Measurements from ENCODE around the gene DDX3X.
"Not testable (repeated sequence)": the region's sequence is repeated elsewhere in the genome, so short reads cannot be mapped to it uniquely, and the experiment has no call there.

Gene DDX3X

DNA sequence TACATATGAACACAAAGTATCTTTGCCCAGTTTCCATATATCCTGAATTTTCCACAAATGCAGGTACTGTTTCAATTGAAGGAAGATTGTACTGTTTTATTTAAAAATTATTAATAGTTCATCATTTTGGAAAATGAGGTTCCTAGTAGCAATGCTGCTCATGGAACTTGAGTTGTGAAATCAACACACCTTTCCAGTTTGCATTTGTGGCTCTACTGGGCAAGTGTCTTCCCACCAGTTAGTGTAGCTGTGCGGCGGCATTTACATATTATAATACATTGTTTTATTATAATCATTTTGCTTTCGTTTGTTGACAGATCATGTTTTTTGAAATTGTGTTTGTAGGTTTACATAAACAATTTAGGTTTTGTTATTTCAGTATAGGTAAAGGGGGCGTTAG, 2.0 kb upstream of the DDX3X start:
- no peak for DNase-seq

DNA sequence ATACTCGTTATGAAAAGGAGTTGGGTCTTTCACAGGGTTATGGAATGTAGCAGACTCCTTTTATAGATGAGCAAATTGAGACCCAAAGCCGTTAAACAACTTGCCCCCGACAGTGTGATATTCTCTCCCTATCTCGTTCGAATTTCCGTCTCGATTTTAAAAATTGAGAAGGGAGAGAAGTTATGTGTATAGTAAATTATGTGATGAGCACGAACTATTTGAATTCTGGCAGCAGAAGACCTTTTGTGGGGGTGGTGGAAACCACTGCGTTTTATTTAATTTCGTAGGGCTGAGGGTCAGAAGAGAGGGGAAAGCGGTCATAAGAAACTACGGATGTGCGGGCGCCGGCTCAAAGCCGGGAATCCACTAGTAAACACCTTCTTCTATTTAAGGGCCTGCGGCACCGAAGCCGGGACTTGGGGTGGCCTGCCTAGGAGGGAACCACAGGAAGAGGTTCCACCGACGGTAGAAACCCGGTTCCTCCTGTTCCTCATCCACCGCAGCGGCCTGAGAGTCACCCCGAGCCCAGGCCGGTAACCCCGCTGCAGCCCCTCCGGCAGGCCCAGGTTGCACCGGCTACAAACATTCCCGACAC, 1.5 kb upstream of the DDX3X start:
- DNase-seq = no peak

DNA sequence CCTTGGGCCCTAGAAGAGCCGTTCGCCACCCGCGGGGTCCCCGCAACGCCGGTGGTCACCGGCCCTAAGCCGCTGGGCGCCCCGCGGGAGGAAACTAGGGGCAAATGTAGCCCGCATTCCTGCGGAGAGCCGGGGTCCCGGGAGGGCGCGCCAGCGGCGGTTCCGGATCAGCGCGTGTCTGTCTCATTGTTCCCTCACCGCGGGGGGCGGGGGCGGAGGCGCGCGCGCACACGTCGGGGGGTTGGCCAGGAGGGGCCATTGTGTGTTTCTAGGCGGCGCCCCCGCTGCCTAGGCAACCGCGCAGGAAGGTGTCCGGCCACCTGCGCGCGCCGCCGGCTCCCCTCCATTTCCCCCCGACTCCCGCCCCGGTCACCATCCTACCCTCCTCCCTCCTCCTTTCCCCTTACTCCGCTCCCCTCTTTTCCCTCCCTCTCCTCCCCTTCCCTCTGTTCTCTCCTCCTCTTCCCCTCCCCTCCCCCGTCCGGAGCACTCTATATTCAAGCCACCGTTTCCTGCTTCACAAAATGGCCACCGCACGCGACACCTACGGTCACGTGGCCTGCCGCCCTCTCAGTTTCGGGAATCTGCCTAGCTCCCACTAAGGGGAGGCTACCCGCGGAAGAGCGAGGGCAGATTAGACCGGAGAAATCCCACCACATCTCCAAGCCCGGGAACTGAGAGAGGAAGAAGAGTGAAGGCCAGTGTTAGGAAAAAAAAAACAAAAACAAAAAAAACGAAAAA, 789 bp upstream of the DDX3X start:
- peak; percentile 92 for DNase-seq

DNA sequence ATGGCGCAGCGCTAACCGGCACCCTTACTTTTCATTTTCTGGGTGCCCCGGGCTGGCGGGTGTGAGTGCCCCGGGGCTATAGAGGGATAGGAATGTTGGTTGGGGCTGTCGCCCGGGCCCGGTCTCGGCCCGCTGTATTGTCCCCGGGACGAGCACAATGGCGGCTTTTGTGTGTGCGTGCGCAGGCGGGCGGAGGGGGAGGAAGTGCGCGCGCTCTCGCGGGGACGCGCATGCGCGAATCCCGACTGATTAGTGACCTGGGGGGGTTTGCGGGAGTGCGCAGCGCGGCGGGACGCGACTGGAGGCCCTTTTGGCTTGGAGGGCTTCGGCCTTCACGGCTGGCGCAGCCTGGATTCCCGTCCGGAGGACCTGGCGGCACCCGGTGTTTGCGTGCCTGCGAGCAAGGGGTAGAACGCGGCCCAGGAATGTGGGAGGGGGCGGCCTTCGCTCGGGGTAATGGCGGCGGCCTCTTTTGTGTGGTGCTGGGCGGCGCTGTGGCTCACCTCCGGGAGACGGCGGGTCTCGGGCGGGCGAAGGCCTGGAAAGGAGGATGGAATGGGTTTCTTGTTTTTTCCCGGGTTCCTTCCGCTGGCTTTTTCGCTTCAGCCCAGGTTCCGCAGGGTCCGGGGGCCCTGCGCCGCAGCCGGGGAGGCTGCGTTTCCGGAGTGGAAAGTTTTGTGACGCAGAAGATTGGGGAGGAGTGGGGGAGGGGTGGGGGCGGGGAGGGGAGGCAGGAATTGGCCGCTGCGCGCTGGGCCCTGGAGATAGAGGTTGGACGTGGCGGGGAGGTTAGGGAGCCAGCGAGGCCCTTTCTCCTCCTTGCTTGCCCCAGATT, 618 bp downstream of the DDX3X start:
- DNase-seq = peak; percentile 45

DNA sequence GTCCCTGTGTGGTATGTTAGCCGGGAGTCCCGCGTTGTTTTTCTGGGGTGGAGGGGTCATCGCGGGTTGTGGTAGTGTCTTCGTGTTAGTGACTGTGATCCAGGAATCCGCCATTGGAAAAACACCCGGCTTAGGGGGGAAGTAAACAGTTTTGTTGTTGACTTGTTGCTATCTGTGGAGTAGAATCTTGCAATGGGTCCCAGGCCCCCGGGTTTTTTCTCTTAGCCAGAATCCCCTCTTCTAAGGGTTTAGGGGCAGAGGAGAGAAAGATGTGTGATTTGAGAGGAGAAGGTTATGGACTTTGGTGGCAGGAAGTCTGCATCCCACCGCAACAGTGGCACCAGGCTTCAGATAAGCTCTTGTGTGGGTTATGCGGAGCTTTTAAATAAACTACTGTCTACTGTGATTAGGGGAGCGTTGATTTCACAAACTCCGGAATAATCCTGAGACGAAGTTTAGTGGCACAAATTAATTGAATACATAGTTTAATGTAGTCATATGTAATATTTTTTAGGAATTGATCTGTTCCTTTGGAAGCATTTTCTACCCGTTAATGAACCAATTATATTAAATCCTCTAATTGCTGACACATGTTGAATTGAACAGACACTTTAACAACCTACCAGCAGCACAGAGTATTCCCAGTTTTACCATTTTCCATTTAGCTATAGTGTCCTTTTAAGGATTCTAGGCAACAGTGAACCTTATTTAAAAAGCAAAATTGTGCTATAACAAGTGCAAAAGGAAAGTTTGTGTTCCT, 1.4 kb downstream of the DDX3X start:
- no peak for DNase-seq

DNA sequence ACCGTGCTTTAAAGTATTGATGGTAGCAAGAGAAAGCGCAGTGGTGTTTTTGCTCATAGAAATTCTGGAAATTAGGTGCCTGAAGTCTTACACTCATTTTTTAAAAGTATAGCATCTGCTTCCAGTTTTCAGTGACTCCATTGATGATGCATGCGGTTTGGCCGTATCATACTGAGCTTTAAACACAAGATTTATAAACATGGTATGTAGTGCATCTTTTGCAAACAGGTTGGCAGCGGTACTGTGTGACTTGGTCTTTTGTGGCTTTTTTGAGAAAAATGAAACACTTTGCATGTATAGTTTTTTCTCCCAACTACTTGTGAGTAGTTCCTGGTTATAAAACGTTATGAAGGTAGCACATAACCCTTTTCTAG, 2.0 kb downstream of the DDX3X start:
- DNase-seq = no peak

DNA sequence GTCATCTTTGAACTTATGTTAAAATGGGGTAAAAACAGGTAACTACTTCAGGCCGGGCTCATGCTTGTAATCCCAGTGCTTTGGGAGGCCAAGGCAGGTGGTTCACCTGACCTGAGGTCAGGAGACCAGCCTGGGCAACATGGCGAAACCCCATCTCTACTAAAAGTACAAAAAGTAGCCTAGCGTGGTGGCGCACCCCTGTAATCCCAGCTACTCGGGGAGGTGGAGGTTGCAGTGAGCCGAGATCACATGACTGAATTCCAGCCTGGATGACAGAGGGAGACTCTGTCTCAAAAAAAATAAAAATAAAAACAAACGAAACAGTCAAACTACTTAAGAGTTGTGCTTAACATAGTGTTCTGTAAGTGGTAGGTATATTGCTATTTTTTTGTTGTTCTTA, 2.5 kb downstream of the DDX3X start:
- no peak for DNase-seq

GRCh38 chrX:41337140-41337539, 3.2 kb downstream of the DDX3X start:
- DNase-seq = no peak

DNA sequence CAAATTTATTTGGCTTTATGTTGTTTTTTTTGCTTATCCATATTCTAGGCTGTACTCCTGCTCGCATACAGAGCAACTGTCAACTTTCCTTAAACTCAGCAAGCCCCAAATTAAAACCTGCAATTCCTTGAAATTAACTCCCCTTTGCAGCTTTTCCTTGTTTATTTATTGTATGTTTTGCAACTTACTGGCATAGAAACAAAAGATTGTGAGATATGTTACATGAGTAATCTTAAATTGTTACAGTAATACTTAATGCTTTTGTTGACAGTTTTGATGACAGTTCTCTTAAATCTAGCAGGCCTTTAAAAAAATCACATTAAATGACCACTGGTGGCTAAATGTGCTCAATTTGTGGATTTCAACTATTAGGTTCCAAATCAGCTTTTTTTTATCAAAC, 4.5 kb downstream of the DDX3X start:
- no peak for DNase-seq

DNA sequence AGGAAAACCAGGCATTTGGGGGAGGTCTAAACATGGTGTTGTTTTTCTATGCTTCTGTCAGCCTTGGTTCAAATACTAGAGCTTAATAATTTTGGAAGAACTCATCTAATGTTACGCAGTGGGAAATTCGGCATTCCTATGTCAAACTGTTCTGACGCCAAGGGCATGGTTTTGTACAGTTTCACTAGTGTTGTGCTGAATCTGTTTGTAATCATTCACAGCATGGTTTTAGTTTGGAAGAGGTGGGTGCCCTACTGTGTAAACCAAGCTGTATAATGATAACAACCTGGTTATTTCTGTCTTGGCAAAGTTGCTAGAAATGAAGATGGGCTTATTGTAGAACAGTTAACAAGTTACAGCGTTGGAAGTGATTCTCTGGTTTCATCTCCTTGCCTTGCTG, 5.2 kb downstream of the DDX3X start:
- no peak for DNase-seq

DNA sequence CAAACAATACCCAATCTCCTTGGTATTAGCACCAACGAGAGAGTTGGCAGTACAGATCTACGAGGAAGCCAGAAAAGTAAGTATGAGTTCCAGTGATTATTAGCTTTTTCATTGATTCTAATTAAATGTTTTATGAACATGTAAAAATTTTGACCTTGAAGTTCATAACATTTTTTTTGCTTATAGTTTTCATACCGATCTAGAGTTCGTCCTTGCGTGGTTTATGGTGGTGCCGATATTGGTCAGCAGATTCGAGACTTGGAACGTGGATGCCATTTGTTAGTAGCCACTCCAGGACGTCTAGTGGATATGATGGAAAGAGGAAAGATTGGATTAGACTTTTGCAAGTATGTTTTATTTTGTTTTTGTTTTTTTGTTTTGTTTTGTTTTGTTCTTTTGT, 10.1 kb downstream of the DDX3X start:
- DNase-seq = no peak

GRCh38 chrX:41347186-41347585, 13.2 kb downstream of the DDX3X start:
- DNase-seq = no peak

DNA sequence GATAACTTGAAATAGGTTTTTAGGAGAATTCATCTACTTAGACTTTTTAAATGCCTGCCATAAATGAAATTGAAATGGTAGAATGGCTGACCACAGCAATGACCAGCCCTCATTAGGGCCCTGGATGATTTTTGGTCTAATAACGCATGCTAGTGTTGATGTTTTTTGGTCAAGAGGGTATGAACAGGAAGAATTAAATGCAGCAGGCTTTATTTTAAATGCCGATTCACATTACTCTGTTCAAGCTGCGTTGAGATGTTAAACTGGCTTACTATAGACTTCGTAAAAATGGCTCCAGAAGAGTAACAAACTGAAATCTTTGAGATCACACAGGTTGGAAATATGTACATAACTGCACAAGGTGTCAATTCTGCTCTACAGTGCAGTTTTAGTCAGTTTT, 14.6 kb downstream of the DDX3X start:
- no peak for DNase-seq

GRCh38 chrX:41350150-41350975, 16.4 kb downstream of the DDX3X start:
- DNase-seq = no peak

DNA sequence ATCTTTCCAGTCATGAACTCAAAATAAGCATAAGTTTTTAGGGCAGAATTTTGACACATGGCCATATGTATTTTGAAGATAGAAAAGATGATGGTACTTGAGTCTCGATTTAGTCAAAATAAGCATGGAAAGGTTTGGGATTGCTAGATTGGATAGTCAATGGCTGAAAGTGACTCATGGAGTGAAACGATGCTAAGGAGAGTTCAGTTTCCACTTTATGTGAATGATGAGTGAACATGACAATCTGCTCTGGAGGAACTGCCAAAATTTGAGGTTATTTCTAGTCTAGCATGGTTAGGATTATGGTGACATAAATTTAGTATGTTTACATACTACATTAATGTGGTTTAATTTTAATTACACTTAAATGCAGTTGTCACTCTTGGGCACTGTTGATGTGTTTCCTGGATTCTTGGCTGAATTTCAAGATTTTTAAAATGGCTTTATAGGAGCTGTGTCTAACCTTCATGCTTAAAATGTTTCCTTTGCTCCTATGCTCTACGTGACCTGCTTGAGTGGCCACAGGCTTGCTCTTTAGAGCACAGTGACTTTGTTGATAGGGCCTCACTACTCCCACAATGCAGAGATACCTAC, 17.1 kb downstream of the DDX3X start:
- no peak for DNase-seq

DNA sequence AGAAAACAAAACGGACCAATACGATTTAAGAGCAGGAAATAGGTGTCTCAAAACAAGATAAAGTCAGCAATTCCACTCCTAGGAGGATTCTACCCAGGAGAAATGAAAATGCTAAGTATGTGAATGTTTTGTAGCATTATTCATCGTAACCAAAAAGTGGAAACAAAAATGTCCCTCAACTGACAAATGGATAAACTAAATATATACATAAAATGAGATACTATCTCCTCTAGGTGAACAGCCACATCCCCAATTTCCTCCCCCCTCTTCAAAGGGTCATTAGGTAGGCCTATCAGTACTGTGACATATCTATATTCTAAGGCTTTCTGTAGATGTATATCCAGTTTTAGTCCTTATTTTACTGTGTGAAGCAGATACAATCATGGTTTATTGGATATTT, 18.0 kb downstream of the DDX3X start:
- no peak for DNase-seq

- no peak for DNase-seq
Measured at GRCh38 chrX:41352329-41352838, 18.4 kb downstream of the DDX3X start.

DNA sequence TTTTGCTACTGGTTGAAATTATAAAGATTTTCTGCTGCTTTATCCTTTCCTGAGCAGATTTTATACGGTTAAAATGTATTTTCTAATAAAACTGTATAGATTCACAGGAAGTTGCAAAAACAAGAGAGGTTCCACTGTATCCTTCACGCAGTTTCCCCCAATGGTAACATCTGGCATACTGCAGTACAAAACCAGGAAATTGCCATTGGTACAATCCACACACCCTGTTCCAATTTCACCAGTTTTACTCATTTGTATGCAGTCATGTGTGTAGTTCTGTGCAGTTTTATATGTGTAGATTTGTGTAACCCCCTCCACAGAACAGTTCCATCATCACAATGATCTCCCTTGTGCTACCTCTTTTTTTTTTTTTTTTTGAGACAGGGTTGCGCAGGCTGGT, 20.0 kb downstream of the DDX3X start:
- DNase-seq = no peak

DNA sequence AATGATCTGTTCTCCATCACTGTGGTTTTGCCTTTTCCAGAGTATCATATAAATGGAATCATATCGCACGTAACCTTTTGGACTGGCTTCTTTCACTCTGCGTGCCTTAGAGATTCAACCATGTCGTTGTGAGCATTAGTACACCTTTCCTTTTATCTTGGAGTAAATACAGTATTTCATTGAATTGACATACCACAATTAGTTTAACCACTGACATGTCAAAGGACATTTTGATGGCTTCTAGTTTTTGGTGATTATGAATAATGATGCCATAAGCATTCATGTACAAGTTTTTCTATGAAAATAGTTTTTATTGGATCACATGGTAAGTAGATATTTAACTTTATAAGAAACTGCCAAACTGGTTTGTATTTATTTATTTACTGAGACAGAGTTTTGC, 35.2 kb downstream of the DDX3X start:
- DNase-seq = no peak

DNA sequence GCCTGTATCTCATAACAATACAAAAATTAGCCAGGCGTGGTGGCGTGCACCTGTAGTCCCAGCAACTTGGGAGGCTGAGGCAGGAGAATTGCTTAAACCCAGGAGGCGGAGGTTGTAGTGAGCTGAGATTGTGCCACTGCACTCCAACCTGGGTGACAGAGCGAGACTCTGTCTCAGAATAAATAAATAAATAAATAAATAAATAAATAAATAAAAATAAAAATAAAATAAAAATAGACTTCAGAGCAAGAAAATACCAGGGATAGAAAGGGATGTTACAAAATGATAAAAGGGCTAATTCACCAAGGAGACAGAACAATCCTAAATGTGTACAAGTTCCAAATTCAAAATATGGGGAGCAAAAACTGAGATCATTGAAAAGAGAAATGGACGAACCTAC, 37.6 kb downstream of the DDX3X start:
- not testable (repeated sequence) for DNase-seq

DNA sequence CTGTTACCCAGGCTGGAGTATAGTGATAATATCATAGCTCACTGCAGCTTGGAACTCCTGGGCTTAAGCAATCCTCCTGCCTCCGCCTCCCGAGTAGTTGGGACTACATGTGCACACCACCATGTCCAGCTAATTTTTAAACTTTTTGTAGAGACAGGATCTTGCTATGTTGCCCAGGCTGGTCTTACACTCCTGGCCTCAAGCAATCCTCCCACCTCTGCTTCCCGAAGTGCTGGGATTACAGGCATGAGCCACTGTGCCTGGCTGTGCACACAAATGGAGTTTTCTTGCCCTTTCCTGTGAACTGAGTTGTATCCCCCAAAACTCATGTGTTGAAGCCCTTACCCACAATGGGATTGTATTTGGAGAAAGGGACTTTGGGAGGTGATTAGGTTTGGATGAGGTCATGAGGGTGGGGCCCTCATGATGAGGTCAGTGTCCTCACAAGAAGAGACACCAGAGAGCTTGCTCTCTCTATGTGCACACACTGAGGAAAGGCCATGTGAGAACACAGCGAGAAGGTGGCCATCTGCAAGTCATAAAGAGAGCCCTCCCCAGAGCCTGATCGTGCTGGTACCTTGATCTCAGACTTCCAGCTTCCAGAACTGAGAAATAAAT, 40.1 kb downstream of the DDX3X start:
- no peak for DNase-seq
